Medulla oblongata (tissue), 1 donor: ENCODE data around the gene CPT1B.
"Not testable (repeated sequence)": the region's sequence is repeated elsewhere in the genome, so short reads cannot be mapped to it uniquely, and the experiment has no call there.

Source experiments
- DNase-seq: peaks from one replicate; pipeline ENCODE4 v3.0.0-alpha.2; 2015; ENCODE audit errors: extremely low spot score

Gene CPT1B

GRCh38 chr22:50609599-50609998 lies 31.4 kb upstream of the CPT1B start:
- DNase-seq: no peak

- no peak for DNase-seq
Observed at GRCh38 chr22:50608996-50609395, 30.8 kb upstream of the CPT1B start.

DNA sequence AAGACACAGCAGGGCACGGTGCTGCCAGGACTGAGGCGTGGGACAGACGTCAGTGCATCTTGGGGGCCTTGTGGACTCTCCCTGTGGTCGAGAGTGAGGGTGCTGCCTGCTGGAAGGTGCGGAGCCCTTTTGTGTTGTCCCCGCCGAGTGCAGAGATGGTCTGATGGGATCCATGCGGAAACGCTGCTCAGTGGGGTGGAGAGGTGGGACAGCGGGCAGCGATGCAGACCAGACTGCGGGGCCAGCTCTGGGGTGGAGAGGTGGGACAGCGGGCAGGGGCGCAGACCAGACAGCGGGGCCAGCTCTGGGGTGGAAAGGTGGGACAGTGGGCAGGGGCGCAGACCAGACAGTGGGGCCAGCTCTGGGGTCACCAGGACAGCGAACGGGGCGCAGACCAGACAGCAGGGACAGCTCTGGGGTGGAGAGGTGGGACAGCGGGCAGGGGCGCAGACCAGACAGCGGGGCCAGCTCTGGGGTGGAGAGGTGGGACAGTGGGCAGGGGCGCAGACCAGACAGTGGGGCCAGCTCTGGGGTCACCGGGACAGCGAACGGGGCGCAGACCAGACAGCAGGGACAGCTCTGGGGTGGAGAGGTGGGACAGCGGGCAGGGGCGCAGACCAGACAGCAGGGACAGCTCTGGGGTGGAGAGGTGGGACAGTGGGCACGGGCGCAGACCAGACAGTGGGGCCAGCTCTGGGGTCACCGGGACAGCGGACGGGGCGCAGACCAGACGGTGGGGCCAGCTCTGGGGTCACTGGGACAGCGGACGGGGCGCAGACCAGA lies 30.0 kb upstream of the CPT1B start:
- DNase-seq: not testable (repeated sequence)

DNA sequence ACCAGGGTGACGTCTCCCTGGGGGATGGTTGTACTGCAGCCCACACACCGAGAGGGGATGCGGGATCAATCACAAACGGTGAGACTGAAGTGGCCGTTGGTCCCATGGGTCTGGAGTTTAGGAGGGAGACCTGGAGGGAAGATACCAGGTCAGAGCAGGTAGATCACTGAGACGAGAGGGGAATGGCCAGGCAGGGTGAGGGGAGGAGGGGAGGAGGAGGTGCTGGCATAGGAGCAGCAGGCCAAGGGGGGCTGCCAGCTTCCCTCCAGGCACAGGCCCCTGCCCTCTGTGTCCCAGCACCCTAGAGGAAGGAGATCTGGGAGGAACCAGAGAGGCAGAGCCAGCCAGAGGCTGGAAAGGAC lies 29.4 kb upstream of the CPT1B start:
- DNase-seq: no peak

GRCh38 chr22:50606946-50607658 lies 28.9 kb upstream of the CPT1B start:
- no peak for DNase-seq

GRCh38 chr22:50606165-50606945 lies 28.1 kb upstream of the CPT1B start:
- DNase-seq: no peak

DNA sequence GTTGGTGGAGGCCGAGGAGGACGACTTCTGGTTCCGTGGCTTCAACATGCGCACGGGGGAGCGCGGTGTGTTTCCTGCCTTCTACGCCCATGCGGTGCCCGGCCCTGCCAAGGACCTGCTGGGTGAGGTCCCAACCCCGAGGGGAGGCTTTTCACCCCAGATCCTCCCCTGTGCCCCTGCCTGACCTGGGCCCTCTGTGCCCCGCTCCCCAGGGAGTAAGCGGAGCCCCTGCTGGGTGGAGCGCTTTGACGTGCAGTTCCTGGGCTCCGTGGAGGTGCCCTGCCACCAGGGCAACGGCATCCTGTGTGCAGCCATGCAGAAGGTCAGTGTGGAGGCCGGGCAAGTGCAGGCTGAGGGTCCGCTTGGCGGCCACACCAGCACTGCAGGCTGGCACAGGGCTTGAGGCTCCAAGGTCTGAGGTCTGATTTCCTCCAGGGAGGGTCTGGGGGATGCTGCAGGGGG lies 27.4 kb upstream of the CPT1B start:
- DNase-seq: no peak

GRCh38 chr22:50605002-50605612 lies 26.9 kb upstream of the CPT1B start:
- DNase-seq: no peak

DNA sequence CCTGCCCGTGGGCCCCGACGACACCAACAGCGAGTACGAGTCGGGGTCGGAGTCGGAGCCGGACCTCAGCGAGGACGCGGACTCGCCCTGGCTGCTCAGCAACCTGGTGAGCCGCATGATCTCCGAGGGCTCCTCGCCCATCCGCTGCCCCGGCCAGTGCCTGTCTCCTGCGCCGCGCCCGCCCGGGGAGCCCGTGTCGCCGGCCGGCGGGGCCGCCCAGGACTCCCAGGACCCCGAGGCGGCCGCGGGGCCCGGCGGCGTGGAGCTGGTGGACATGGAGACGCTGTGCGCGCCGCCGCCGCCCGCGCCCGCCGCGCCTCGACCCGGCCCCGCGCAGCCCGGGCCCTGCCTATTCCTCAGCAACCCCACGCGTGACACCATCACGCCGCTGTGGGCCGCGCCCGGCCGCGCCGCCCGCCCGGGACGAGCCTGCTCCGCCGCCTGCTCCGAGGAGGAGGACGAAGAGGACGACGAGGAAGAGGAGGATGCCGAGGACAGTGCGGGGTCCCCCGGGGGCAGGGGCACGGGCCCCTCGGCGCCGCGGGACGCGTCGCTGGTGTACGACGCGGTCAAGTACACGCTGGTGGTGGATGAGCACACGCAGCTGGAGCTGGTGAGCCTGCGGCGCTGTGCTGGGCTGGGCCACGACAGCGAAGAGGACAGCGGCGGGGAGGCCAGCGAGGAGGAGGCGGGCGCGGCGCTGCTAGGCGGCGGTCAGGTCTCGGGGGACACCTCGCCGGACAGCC lies 26.2 kb upstream of the CPT1B start:
- DNase-seq: no peak

- no peak for DNase-seq
Observed at GRCh38 chr22:50603511-50604255, 25.5 kb upstream of the CPT1B start.

DNA sequence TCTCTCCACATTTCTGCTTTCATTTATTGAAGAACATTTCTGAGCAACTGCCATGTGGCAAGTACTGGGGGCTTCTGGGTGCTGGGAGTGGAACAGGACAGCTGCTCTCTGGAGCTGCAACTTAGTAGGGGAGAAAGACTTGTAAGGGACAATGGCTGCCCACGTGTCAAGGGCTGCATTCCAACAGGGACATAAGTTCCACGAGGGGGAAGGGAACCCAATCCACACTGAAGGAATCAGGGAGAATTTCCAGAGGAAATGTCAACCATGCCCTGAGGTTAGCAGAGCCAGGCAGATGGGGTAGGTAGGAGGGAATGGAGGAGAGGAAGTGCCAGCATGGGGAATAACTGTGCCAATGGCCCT lies 24.1 kb upstream of the CPT1B start:
- DNase-seq: no peak

DNA sequence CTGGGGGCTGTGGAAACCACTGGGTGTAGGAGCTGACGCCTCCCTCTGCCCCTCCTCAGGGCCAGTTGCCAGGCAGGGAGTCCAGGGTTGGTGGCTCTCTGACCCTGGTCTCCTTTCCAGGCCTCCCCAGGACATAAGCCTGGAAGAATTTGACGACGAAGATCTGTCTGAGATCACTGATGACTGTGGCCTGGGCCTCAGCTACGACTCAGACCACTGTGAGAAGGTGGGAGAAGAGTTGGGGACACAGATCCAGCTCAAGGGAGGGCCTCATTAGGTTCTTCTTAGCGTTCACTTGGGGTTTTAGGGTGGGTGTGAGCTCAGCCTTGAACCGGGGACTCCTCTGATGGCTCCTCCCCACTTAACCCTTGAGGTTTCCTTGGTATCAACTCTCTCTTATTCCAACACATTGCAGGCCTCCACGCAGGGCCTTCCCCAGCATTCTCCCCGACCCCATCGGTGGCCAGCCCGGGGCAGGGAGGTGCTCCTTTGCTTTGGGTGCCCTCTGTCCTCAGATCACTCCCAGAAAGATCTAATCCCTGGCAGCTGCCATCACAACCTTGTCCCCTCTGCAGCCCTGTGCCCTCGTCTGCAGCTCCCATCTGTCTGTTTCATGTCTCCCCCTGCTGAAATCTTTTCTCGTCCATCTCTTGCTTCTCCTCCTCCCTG lies 23.6 kb upstream of the CPT1B start:
- DNase-seq: no peak

GRCh38 chr22:50600967-50601668 lies 22.9 kb upstream of the CPT1B start:
- DNase-seq: no peak

- DNase-seq: no peak
Observed at GRCh38 chr22:50600538-50600937, 22.3 kb upstream of the CPT1B start, which contains the start of gene MAPK8IP2. TSS of gene MAPK8IP2 (plus strand) at chr22:50600793. CDS start at chr22:50600819, 26 bp downstream.

DNA sequence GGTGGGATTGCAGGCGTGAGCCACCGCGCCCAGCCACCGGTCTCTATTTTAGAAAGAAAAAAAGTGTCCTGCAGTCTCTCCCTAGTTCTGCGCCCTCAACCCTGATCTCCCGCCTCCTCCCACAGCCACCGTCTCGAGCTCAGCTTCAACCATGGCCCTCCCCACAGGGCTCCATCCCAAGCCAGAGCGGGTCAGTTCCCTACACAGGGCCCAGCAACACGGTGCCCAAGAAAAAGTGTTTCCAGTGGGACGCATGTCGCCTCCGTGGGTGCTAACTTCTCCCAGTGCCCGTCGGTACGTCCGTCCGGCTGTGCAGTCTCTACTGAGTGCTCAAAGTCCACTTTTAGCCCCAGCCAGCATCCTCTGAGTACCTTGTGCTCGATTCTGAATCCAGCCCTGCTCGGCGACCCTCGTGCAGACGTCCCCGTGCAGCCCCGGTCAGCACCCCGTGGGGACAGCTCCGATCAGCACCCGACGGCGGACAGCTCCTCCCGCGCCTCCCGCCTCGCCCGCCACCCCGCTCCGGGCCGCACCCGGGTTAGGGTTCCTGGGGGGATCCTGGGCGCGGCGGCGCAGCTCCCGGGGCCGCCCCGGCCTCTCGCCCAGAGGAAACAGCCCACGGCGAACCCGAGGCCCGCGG lies 21.7 kb upstream of the CPT1B start:
- DNase-seq: no peak

- no peak for DNase-seq
Observed at GRCh38 chr22:50597097-50597496, 18.9 kb upstream of the CPT1B start.

GRCh38 chr22:50595189-50595588 lies 17.0 kb upstream of the CPT1B start:
- DNase-seq: no peak

DNA sequence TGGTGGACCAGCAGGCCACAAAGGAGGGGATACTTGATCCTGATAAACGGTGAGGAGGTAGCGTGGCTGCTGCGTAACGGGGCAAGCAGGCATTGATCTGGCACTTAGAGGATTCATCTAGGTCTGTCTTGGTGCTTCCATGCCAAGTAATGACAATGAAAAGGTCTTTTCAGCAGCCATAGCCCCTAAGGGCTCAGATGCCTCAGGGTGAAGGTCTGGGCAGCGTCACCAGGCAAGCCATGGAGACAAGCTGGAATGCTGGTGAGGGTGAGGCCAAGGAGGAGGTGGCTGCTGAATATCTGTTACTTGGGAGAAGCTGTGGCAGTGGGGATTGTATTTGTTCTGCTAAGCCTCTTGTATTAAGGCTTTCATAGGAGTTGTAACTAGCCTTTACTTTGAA lies 9.2 kb upstream of the CPT1B start:
- DNase-seq: no peak

DNA sequence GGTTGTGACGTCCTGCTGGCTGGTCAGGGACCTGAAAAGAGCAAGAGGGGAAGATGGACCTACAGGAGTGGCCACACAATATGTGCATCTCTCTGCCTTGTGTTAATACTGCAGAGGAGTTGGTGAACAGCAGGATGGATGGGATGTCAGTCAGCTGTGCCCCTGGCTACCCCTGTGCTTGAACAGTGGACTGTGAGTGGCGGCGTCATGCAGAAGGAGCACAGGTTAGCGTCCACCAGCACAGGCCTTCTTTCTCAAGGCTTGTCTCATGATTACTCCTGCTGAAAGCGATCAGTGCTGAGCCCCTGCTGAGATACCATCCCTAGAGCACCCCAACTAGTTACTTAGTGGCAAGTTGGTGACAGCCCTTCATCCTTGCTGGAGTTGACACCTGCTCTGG lies 8.2 kb upstream of the CPT1B start:
- no peak for DNase-seq
